Endothelial cell of hepatic sinusoid (primary cell): ENCODE data around the gene TMEM54.

Experiments used
- in situ Hi-C: cut with HindIII; loops from 2 replicates; pipeline ENCODE4 v1.10.0; 2017; ENCODE audit warnings: low sequenced_read_pairs

TMEM54 gene

GRCh38 chr1:32865639-32866405 is 35.4 kb downstream of the TMEM54 start:
- in situ Hi-C loops: no loop called here

GRCh38 chr1:32864375-32865019 is 36.7 kb downstream of the TMEM54 start:
- in situ Hi-C loops: loop anchor here (5.0 kb wide), 2 partner anchors 57 to 78 kb away; no protein-coding TSS in a partner anchor

- in situ Hi-C loops: loop anchor here (5.0 kb wide), 2 partner anchors 57 to 78 kb away; no protein-coding TSS in a partner anchor
Measured at GRCh38 chr1:32863881-32864245, 37.3 kb downstream of the TMEM54 start.

GRCh38 chr1:32863218-32863880 is 37.8 kb downstream of the TMEM54 start:
- in situ Hi-C loops: loop anchor here (5.0 kb wide), 2 partner anchors 56 to 79 kb away; no protein-coding TSS in a partner anchor

- in situ Hi-C loops: loop anchor here (5.0 kb wide), 2 partner anchors 55 to 80 kb away; no protein-coding TSS in a partner anchor
Measured at GRCh38 chr1:32861904-32862695, 39.1 kb downstream of the TMEM54 start.

GRCh38 chr1:32860566-32860965 is 40.6 kb downstream of the TMEM54 start:
- in situ Hi-C loops: loop anchor here (5.0 kb wide), 2 partner anchors 53 to 82 kb away; no protein-coding TSS in a partner anchor

- in situ Hi-C loops: loop anchor here (5.0 to 10.0 kb wide), 4 partner anchors 53 to 325 kb away; partner anchors contain the start of gene TRIM62
Measured at GRCh38 chr1:32859915-32860314, 41.3 kb downstream of the TMEM54 start.

GRCh38 chr1:32858791-32859190 is 42.4 kb downstream of the TMEM54 start:
- in situ Hi-C loops: loop anchor here (5.0 to 10.0 kb wide), 2 partner anchors 101 to 326 kb away; partner anchors contain the start of gene TRIM62

- in situ Hi-C loops: loop anchor here (5.0 to 10.0 kb wide), 2 partner anchors 101 to 327 kb away; partner anchors contain the start of gene TRIM62
Measured at GRCh38 chr1:32858136-32858535, 43.1 kb downstream of the TMEM54 start.

- in situ Hi-C loops: loop anchor here (5.0 to 10.0 kb wide), 2 partner anchors 99 to 329 kb away; partner anchors contain the start of gene TRIM62
Measured at GRCh38 chr1:32855861-32856617, 45.1 kb downstream of the TMEM54 start.

- in situ Hi-C loops: no loop called here
Measured at GRCh38 chr1:32848354-32849063, 52.7 kb downstream of the TMEM54 start.
